ENCODE data around the gene SNRPB2.

Gene SNRPB2

GRCh38 chr20:16745204-16745603 is 15.4 kb downstream of the SNRPB2 start:
- no peak overlapping the region for H3K4me3 ChIP-seq (ENCODE audit: low read depth, low read length)
- DNase-seq (ENCODE audit: low read depth): no peak
- TF ChIP-seq, protein P1, sequence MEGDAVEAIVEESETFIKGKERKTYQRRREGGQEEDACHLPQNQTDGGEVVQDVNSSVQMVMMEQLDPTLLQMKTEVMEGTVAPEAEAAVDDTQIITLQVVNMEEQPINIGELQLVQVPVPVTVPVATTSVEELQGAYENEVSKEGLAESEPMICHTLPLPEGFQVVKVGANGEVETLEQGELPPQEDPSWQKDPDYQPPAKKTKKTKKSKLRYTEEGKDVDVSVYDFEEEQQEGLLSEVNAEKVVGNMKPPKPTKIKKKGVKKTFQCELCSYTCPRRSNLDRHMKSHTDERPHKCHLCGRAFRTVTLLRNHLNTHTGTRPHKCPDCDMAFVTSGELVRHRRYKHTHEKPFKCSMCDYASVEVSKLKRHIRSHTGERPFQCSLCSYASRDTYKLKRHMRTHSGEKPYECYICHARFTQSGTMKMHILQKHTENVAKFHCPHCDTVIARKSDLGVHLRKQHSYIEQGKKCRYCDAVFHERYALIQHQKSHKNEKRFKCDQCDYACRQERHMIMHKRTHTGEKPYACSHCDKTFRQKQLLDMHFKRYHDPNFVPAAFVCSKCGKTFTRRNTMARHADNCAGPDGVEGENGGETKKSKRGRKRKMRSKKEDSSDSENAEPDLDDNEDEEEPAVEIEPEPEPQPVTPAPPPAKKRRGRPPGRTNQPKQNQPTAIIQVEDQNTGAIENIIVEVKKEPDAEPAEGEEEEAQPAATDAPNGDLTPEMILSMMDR (IDR thresholded peaks at IDR 0.05; ENCODE audit: insufficient read depth, low read depth, low read length, missing control alignments): no peak

DNA sequence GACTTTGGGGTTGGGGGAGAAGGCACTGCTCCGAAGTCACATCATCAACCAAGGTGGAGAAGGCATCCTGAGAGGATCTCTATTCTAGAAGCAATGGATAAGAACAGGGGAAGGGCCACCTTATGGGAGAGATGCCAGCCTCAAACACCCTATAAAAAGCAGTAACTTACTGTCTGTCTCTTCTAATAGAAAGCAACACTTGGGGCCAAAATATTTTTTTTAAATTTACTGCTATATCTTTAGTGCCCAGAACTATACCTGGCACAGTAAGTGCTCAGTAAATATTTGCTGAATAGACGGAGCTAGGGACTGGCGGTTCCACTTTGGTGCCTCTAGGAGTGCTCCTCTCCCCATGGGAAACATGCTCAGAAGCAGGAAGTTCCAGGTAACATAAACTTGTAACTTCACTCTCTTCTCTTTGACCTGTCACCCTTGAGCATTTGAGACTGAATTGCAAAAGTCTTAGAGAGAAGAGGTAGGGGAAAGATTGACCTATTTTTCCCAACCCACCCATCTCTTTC is 17.5 kb downstream of the SNRPB2 start:
- no peak for DNase-seq (ENCODE audit: low read depth)
- no peak overlapping the region for H3K4me3 ChIP-seq (ENCODE audit: low read depth, low read length)
- TF ChIP-seq, protein P1 (IDR thresholded peaks at IDR 0.05; ENCODE audit: insufficient read depth, low read depth, low read length, missing control alignments): no peak

DNA sequence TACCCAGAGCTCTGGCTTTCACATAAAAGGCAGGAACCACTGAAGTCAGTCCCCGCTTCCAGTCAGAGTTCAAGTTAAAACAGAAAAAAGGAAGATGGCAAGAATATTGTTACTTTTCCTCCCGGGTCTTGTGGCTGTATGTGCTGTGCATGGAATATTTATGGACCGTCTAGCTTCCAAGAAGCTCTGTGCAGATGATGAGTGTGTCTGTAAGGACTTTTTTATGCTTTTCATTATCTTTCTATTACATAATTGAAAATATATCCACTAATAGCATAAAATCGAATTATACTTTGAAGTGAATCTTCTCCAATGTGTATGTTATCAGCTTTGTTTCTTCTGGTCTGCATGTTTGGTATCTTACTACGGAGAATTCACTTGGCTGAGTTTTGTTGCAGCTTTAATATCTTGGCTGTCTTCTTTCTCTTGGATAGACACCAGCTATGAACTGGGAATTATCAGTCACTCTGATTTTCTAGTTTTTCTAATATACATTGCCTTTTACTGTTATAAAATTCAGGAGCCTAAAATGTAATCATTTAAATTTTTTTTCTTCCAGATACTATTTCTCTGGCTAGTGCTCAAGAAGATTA is 18.6 kb downstream of the SNRPB2 start, which contains the start of gene OTOR:
TSS of gene OTOR (plus strand) at position 51 of the 593 bp plus-strand sequence. CDS start at position 95, 44 bp downstream.
- TF ChIP-seq, protein P1 (IDR thresholded peaks at IDR 0.05; ENCODE audit: insufficient read depth, low read depth, low read length, missing control alignments): no peak
- DNase-seq (ENCODE audit: low read depth): no peak
- H3K4me3 ChIP-seq (ENCODE audit: low read depth, low read length): no peak within 1 kb of the TSS

- TF ChIP-seq, protein P1 (IDR thresholded peaks at IDR 0.05; ENCODE audit: insufficient read depth, low read depth, low read length, missing control alignments): no peak
- DNase-seq (ENCODE audit: low read depth): no peak
- no peak overlapping the region for H3K4me3 ChIP-seq (ENCODE audit: low read depth, low read length)
Measured at GRCh38 chr20:16749573-16749972, 19.7 kb downstream of the SNRPB2 start.

GRCh38 chr20:16752082-16752481 is 22.3 kb downstream of the SNRPB2 start:
- no peak overlapping the region for H3K4me3 ChIP-seq (ENCODE audit: low read depth, low read length)
- no peak for DNase-seq (ENCODE audit: low read depth)
- TF ChIP-seq, protein P1 (IDR thresholded peaks at IDR 0.05; ENCODE audit: insufficient read depth, low read depth, low read length, missing control alignments): no peak

DNA sequence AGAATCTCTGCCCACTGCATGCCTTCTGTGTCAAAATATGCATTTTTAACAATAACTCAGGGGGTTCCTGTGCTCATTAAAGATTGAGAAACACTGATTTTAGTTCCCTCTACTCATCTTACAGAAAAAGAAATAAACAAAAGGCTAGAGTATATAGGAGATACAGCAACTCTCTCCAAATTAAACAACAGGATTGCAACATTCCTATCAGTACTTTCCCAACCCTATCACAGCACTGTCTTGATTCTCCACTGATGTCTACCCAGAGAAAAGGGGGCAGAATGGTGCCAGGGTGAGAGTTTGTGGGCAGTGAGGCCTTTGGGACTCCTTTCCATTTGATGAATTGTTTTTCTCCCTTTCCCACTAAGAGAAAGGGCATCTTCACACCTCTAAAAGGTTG is 23.1 kb downstream of the SNRPB2 start:
- no peak overlapping the region for H3K4me3 ChIP-seq (ENCODE audit: low read depth, low read length)
- TF ChIP-seq, protein P1 (IDR thresholded peaks at IDR 0.05; ENCODE audit: insufficient read depth, low read depth, low read length, missing control alignments): no peak
- no peak for DNase-seq (ENCODE audit: low read depth)
